Measurements from ENCODE around the gene PGM2L1.

PGM2L1 gene

GRCh38 chr11:74412321-74412720 lies 14.1 kb upstream of the PGM2L1 start:
- TF ChIP-seq REST (IDR thresholded peaks at IDR 0.05; ENCODE audit: low read depth) (no peak), YY1 (IDR thresholded peaks at IDR 0.05; ENCODE audit: low read depth) (no peak), MAX (IDR thresholded peaks at IDR 0.05) (no peak), TCF12 (IDR thresholded peaks at IDR 0.05; ENCODE audit: low read depth) (no peak), TEAD4 (IDR thresholded peaks at IDR 0.05) (no peak), CREB1 (IDR thresholded peaks at IDR 0.05; ENCODE audit: low read depth) (no peak), FOXM1 (IDR thresholded peaks at IDR 0.05; ENCODE audit: borderline replicate concordance, low read depth) (no peak), USF1 (IDR thresholded peaks at IDR 0.05) (no peak), TAF1 (IDR thresholded peaks at IDR 0.05; ENCODE audit: low read depth) (no peak), EGR1 (IDR thresholded peaks at IDR 0.05) (no peak), ZBTB7A (IDR thresholded peaks at IDR 0.05; ENCODE audit: low read depth) (no peak), EP300 (IDR thresholded peaks at IDR 0.05; ENCODE audit: borderline replicate concordance) (no peak), RAD21 (IDR thresholded peaks at IDR 0.05; ENCODE audit: low read depth) (no peak), NFIC (IDR thresholded peaks at IDR 0.05) (no peak), CEBPB (IDR thresholded peaks at IDR 0.05) (no peak)

- TF ChIP-seq MAX (IDR thresholded peaks at IDR 0.05) (no peak), EP300 (IDR thresholded peaks at IDR 0.05; ENCODE audit: borderline replicate concordance) (no peak), ZBTB7A (IDR thresholded peaks at IDR 0.05; ENCODE audit: low read depth) (no peak), CEBPB (IDR thresholded peaks at IDR 0.05) (no peak), NFIC (IDR thresholded peaks at IDR 0.05) (no peak), TCF12 (IDR thresholded peaks at IDR 0.05; ENCODE audit: low read depth) (no peak), CREB1 (IDR thresholded peaks at IDR 0.05; ENCODE audit: low read depth) (no peak), REST (IDR thresholded peaks at IDR 0.05; ENCODE audit: low read depth) (no peak), TEAD4 (IDR thresholded peaks at IDR 0.05) (no peak), YY1 (IDR thresholded peaks at IDR 0.05; ENCODE audit: low read depth) (no peak), USF1 (IDR thresholded peaks at IDR 0.05) (no peak), RAD21 (IDR thresholded peaks at IDR 0.05; ENCODE audit: low read depth) (no peak), TAF1 (IDR thresholded peaks at IDR 0.05; ENCODE audit: low read depth) (no peak), FOXM1 (IDR thresholded peaks at IDR 0.05; ENCODE audit: borderline replicate concordance, low read depth) (no peak), EGR1 (IDR thresholded peaks at IDR 0.05) (no peak)
Observed at GRCh38 chr11:74409633-74410032, 11.4 kb upstream of the PGM2L1 start.

- TF ChIP-seq YY1 (IDR thresholded peaks at IDR 0.05; ENCODE audit: low read depth) (no peak), EP300 (IDR thresholded peaks at IDR 0.05; ENCODE audit: borderline replicate concordance) (no peak), FOXM1 (IDR thresholded peaks at IDR 0.05; ENCODE audit: borderline replicate concordance, low read depth) (no peak), MAX (IDR thresholded peaks at IDR 0.05) (no peak), ZBTB7A (IDR thresholded peaks at IDR 0.05; ENCODE audit: low read depth) (no peak), USF1 (IDR thresholded peaks at IDR 0.05) (no peak), TCF12 (IDR thresholded peaks at IDR 0.05; ENCODE audit: low read depth) (no peak), CEBPB (IDR thresholded peaks at IDR 0.05) (no peak), EGR1 (IDR thresholded peaks at IDR 0.05) (no peak), RAD21 (IDR thresholded peaks at IDR 0.05; ENCODE audit: low read depth) (no peak)
Observed at GRCh38 chr11:74403607-74404321, 5.5 kb upstream of the PGM2L1 start.

GRCh38 chr11:74400606-74401005 lies 2.4 kb upstream of the PGM2L1 start:
- TF ChIP-seq FOXM1 (IDR thresholded peaks at IDR 0.05; ENCODE audit: borderline replicate concordance, low read depth) (no peak), ZBTB7A (IDR thresholded peaks at IDR 0.05; ENCODE audit: low read depth) (no peak), CEBPB (IDR thresholded peaks at IDR 0.05) (no peak), EP300 (IDR thresholded peaks at IDR 0.05; ENCODE audit: borderline replicate concordance) (no peak), MAX (IDR thresholded peaks at IDR 0.05) (no peak)
